GM21737 (cell line): ENCODE measurements around the gene PAX2.

Experiments used
- ATAC-seq: cut with Tn5 transposase; IDR thresholded peaks from one replicate; pipeline ENCODE4 v1.9.1; 2021; ENCODE audit warnings: mild to moderate bottlenecking, moderate library complexity; ENCODE audit not compliant: unreplicated experiment

The PAX2 gene

GRCh38 chr10:100873827-100874326 lies 128.5 kb downstream of the PAX2 start:
- no peak for ATAC-seq

DNA sequence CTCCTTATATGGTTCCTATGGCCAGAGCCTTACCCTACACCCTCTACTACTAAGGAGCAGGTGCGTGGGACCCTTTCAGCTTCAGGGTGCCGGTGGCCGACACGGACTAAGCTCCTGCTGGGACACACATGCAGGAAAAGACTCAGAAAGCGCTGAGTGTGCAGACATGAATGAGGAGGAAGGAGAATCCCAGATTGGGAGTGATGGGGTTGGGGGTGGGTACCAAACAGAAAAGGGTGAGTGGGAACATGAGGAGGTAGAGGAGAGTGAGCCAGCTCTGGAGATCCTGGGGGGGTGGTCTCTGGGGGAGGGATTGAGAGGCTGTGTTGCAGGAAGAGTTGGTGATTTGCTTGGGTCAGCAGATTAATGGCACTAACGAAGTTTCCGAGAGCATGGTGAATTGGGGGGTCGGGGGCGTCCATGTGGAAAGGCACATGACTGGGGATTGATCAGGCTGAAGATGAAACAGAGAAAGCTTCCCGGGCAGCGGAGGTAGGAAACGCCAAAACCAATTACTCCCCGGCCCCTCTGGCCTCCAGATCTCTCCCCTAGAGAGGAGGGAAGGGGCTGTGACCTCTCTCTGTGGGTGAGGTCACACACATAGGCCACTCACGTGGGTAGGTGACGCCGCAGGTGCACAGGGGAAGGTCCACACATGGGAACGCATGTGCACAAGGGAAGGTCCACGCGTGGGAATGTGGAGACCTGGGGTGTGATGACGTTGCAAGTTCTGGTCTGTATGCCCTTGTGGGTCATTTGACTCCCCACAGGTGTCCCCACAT lies 129.5 kb downstream of the PAX2 start:
- no peak for ATAC-seq

DNA sequence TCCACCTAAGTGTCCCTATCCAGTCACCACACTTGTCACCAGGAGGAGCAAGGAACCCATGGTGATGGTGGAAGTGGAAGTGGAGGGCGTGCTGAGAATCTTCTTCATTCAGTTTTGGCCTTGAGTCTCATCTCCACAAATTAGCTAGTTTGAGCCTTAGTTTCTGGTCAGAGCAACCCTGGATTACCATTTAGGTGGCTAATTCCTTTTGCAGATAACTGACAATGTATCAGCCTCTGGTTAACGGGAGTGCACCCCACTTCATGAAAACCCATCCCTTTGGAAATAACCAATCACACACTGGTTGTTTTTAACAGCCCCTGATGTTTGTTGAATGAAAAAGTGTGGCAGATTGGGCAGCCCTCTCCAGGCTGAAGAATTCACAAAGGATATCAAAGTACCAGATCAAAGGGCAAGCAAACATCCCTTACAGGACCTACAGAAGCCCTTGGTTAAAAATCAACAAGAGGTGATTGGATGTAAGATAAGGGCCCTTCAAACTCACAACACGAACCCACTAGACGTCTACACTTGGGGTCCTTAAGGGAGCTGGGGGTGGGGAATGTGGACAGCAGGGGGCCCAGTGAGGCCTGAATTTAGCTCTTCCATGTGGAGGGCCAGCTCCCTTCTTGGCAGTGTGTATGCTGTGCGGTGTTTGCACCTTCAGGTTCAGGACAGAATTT lies 130.2 kb downstream of the PAX2 start:
- ATAC-seq: no peak

GRCh38 chr10:100876585-100877460 lies 131.4 kb downstream of the PAX2 start:
- no peak for ATAC-seq

DNA sequence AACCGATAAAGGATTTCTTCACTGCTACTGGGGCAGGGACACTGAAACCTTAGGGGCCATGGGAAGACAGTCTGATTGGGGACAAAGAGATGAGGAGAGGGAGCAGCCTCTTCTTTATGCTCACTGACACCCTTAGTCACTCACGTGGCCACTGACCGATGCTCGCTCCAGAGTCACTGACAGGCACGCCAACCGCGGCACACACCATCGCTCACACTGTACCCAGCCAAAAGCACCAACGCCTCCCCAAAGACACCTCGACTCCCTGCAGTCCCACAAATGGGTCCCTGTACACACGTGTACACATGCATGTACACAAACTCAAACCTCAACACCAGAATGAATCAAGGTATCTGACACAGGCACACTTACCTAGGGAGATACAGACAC lies 132.1 kb downstream of the PAX2 start:
- ATAC-seq: no peak

- ATAC-seq: no peak
These were observed 133.0 kb downstream of the PAX2 start for GRCh38 chr10:100878291-100878910.
